Ovary (tissue), 9 donors: Measurements from ENCODE around the gene DAB2. TPM values are rescaled to one million over a fixed set of nuclear protein-coding genes. Genes with fewer than 3 reads are reported as not detected.

ENCODE experiments used
- DNase-seq, 5 donors: peaks; one replicate each; pipeline ENCODE4 v3.0.0-alpha.2; 2019 to 2020
- H3K27ac ChIP-seq, 2 donors: fragments of 200-600 bp; one replicate each; pipeline versions ENCODE4 v1.5.1 to v1.8.0; 2019 to 2022
- H3K27me3 ChIP-seq: fragments of 200-600 bp; one replicate; pipeline ENCODE4 v1.8.0; 2022
- H3K36me3 ChIP-seq: fragments of 200-600 bp; sonication (generic); one replicate; pipeline ENCODE4 v1.5.1; 2019
- H3K4me1 ChIP-seq: one replicate; pipeline ENCODE4 v1.8.1; 2013; ENCODE audit warnings: mild to moderate bottlenecking, moderate library complexity; ENCODE audit not compliant: insufficient read depth
- H3K4me3 ChIP-seq: fragments of 200-600 bp; sonication (generic); one replicate; pipeline ENCODE4 v1.5.1; 2017
- H3K9me3 ChIP-seq, 2 donors: fragments of 200-600 bp in 1 of 2; sonication (generic) in 1 of 2; one replicate each; pipeline versions ENCODE4 v1.5.1 to v1.8.1; 2013 to 2019; ENCODE audit warnings: mild to moderate bottlenecking in 1 of 2, moderate library complexity in 1 of 2
- CTCF ChIP-seq, 3 donors: fragments of 450-650 bp in 2 of 3; fragments of 200-600 bp in 1 of 3; IDR thresholded peaks; one replicate each; pipeline versions ENCODE4 v1.5.1 to v1.8.0; 2016 to 2022; ENCODE audit warnings: antibody characterized with exemption in 3 of 3, mild to moderate bottlenecking in 1 of 3
- EP300 ChIP-seq: sonication (generic); formaldehyde crosslinking; IDR thresholded peaks from one replicate; pipeline ENCODE4 v1.6.1; 2017; ENCODE audit warnings: antibody characterized with exemption
- POLR2A ChIP-seq: fragments of 450-650 bp; IDR thresholded peaks from one replicate; pipeline ENCODE4 v1.6.1; 2017; ENCODE audit warnings: antibody characterized with exemption, mild to moderate bottlenecking, moderate library complexity
- WGBS, 3 donors: extraction: QIAGEN DNeasy Blood & Tissue Kit in 1 of 3; methylation state at CpG; one replicate each; pipeline versions ENCODE4 v1.1.5 to v1.1.7; 2013 to 2017; 5-methylcytosine and 5-hydroxymethylcytosine counted together
- intact Hi-C, 4 donors: fragments of 100-400 bp; cut with DNase I; formaldehyde crosslinking; loops; one replicate each; pipeline versions ENCODE4 v1.11.0 to v1.15.1; 2022 to 2023
- polyA plus RNA-seq, 2 donors: library from polyadenylated mRNA; stranded (reverse); fragments of 200-250 nt in 1 of 2; fragments of 350-450 nt in 1 of 2; fragmentation: Illumina TruSeq in 1 of 2; extraction: RNeasy Lipid Tissue Mini Kit (QIAGEN cat#74804) in 1 of 2; gene quantifications; one replicate each; pipeline ENCODE4 v1.2.3, GENCODE V29; 2013 to 2014
- total RNA-seq, 7 donors: library from RNA; depleted of rRNA in 2 of 7; stranded (reverse); fragments of >200 nt in 2 of 7; fragmentation: NEBNext Ultra II Directional in 3 of 7; extraction: Animal tissue kit (Norgen Biotek cat#: 25700) in 3 of 7; gene quantifications; one replicate each; pipeline versions ENCODE4 v1.1.0 to v1.2.4, GENCODE V29; 2016 to 2023
- donor health status: DM: no; HTN: no; CAD: no; lungs with moderate emphysema.
- donor health status: DM: no; HTN: no; CAD: no.
- donor health status: Bipolar disorder and iron deficiency.
- donor health status: DM: yes; HTN: yes; CAD: no.
- donor health status: DM: no; HTN: no; CAD: no.
- donor health status: DM: yes; HTN: yes; CAD: no.

DAB2 gene
- total and polyA plus RNA-seq, 9 donors: 25.0 to 118 (median 38.7) TPM

DNA sequence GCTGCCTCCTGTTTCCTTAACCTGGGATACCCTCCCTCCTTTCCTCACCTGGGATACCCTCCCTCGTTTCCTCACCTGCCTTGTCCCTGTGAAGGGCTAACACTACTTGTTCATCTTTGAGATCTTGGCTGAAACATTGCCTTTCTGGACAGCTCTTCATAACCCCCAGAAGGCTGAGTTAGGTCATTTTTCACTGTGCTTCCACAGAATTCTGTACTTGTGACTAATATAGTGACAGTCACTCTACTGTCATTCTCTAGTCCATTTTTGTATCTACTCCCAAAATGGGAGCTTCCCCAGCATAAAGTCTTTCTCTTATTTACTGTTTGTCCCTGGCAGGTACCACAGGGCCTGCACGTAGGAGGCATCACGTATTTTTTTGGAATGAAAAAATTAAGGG, 21.5 kb upstream of the DAB2 start:
- DNase-seq: no peak
- Histone ChIP-seq H3K4me3 (no peak overlapping the region), H3K9me3 (no peaks in the 10 kb centered on the region), H3K27ac (no peak overlapping the region), H3K36me3 (no peaks in the 10 kb centered on the region), H3K4me1 (peaks cover 4% of the 10 kb centered on the region), H3K27me3 (no peaks in the 10 kb centered on the region)
- TF ChIP-seq CTCF (IDR thresholded peaks at IDR 0.05) (no peak), EP300 (no peak), POLR2A (no peak)
- 92 to 95% (median 94%) methylated on average over 3 of the region's 3 CpGs for WGBS, 3 donors
- intact Hi-C loops: no loop called here

- intact Hi-C loops: no loop called here
- Histone ChIP-seq H3K36me3 (no peaks in the 10 kb centered on the region), H3K27ac (no peak overlapping the region), H3K4me1 (peaks cover 4% of the 10 kb centered on the region), H3K27me3 (no peaks in the 10 kb centered on the region), H3K4me3 (no peak overlapping the region), H3K9me3 (no peaks in the 10 kb centered on the region)
- TF ChIP-seq EP300 (no peak), CTCF (IDR thresholded peaks at IDR 0.05) (no peak), POLR2A (no peak)
- 94 to 97% (median 95%) methylated on average over 2 of the region's 2 CpGs for WGBS, 3 donors
- no peak for DNase-seq
Observed at GRCh38 chr5:39443911-39444310, 19.1 kb upstream of the DAB2 start.

GRCh38 chr5:39442991-39443390, 18.2 kb upstream of the DAB2 start:
- no peaks in the 10 kb centered on the region for H3K36me3 ChIP-seq
- DNase-seq: no peak
- TF ChIP-seq EP300: no peak
- TF ChIP-seq POLR2A: no peak
- no peak for TF ChIP-seq CTCF (IDR thresholded peaks at IDR 0.05)
- intact Hi-C loops: no loop called here
- peaks cover 4% of the 10 kb centered on the region for H3K4me1 ChIP-seq
- H3K27me3 ChIP-seq: no peaks in the 10 kb centered on the region
- H3K27ac ChIP-seq: no peak overlapping the region
- no peak overlapping the region for H3K4me3 ChIP-seq
- H3K9me3 ChIP-seq: no peaks in the 10 kb centered on the region
- WGBS, 3 donors: 65 to 80% (median 76%) methylated on average over 3 of the region's 3 CpGs

DNA sequence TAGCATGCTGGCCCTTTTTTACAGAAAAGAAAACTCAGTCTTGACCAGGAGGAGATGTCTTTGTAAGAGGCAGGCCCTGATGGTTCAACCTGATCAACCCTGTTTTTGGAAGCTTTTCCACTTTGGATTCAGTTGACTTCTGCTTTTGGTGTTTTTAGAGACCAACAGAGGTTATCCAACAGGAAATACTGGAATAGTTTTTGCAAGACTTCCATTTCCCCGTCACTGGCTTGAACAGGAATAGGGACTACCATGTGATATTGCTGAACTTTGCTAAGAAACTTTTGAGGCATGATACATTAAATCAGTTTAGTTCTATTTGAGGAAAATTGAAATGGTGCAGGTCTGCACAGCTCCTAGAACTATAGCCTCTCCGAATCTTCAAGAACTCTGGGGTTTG, 17.1 kb upstream of the DAB2 start:
- Histone ChIP-seq H3K27ac (no peak overlapping the region), H3K9me3 (no peaks in the 10 kb centered on the region), H3K4me3 (no peak overlapping the region), H3K36me3 (no peaks in the 10 kb centered on the region), H3K27me3 (no peaks in the 10 kb centered on the region), H3K4me1 (peaks cover 4% of the 10 kb centered on the region)
- DNase-seq: no peak
- WGBS, 3 donors: 48 to 65% (median 58%) methylated on average over 2 of the region's 2 CpGs
- intact Hi-C loops: no loop called here
- no peak for TF ChIP-seq POLR2A
- TF ChIP-seq EP300: no peak
- no peak for TF ChIP-seq CTCF (IDR thresholded peaks at IDR 0.05)
